GM21717 (cell line): ENCODE results near the gene ARHGAP10.

Experiments
- ATAC-seq: cut with Tn5 transposase; IDR thresholded peaks from one replicate; pipeline ENCODE4 v1.9.1; 2021; ENCODE audit warnings: mild to moderate bottlenecking, moderate library complexity; ENCODE audit not compliant: unreplicated experiment

Gene ARHGAP10

DNA sequence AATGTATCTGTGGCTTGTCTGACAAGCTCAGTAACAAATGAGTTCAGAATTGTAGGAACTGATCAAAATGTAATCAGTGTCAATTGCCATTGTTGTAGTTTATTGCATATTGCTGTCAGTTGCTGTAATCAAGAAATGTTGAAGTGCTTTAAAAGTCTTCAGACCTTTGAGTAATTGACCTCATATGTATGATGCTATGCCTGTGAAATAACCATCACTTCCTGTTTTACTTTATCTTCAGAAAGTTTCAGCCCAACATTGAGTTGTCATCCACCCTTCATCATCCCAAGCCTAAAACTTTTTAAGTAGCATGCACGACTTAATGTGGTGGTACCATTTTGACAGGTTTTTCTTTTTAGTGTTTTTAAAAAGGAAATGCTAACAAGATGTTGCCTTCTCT is 212.4 kb downstream of the ARHGAP10 start:
- ATAC-seq, result no peak

DNA sequence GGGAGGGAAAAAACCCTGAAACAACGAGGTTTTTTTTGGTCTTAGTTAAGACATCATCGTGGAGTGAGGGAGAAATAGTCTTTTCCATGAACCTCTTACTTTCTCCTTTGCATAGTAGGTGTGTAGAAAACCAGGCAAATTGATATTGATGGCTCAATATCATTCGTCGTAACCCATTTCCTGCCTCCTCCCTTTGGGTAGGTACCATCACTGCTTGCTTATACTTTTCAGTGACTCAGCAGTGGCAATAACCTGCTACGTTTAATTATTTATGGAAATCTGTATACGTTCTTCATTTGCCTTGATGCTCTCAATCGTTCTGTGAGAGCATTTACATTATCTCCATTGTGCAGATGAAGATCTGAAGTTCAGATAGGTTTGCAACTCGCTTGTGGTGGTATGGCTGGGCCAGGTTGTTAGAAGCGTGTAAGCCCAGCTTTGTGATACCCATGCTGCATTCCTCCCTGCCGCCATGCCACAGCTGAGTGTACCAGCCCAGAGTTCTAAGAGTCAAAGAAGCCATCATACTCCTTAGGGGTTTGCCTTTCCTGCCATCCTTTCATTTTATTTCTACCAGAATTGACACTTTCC is 212.9 kb downstream of the ARHGAP10 start:
- no peak for ATAC-seq

- ATAC-seq, result no peak
These were observed 216.4 kb downstream of the ARHGAP10 start for GRCh38 chr4:147948336-147948735.

DNA sequence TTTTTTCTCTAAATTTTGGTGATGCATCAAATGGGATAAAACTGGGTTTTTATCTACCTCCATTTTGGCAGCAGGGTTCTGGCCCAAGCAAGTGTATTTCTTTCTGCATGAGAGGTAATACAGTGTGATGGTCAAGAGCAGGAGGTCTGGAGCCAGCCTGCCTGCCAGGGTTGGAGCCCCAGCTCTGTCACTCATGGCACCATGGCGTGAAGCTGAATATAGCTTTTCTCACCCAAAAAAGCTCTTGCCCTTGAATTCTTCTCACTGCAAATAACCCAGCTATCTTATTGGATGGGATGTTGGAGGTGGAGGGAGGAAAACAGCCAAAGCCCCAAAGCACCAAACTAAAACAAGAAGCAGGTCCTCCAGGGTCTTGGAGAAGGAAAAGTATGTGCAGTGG is 218.4 kb downstream of the ARHGAP10 start:
- no peak for ATAC-seq

- ATAC-seq, result no peak
These were observed 219.0 kb downstream of the ARHGAP10 start for GRCh38 chr4:147950841-147951240.

DNA sequence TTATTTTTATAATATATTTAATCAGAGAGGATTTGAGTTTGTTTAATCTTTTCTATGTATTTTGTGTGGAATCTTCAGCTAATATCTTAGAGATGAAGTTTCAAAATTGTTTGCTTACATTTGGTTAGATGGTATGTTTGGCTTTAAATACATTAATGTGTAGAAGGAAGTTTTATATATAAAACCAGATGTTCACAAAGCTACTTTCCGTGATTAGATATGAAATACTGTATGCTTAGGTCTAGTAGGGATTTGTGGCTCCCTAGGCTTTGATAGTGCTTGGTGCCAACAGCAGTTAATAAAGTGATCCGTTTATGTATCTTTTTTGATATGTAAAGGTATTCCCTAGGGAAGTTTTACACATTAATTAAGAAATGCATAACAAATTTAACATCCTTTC is 223.0 kb downstream of the ARHGAP10 start:
- ATAC-seq, result no peak

DNA sequence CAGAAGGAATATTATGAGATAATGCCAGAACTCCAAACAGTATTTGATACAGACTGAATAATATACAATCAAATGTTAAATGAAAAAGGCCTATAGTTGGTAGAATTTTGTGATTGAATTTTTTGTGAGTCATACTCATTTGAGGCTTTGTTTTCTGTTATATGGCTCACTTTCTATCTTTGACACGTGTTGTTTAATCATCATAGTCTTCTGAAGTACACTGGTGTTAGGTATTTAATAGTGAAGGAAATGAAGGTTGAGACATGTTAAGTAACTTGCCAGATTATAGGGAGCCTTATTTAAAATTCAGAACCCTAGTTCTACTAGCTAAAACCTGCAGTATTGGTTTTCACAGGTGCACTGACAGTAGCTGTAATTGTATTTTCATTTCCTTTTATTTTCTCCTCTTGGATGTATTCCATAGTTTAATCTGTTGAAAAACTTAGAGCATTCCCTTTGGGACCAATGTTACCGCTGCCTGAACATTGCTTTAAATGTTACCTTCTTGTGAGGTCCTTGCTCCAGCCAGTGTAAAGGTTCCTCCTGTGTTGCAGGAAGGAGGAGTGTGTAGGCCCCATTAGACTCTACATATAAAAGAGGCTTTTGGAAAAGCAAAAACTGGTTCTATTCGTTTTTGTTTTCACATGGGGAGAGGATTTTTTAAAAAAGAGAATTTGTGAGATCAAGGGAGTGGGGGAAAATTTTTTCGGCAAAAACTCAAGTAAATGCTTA is 224.1 kb downstream of the ARHGAP10 start:
- ATAC-seq, result no peak

DNA sequence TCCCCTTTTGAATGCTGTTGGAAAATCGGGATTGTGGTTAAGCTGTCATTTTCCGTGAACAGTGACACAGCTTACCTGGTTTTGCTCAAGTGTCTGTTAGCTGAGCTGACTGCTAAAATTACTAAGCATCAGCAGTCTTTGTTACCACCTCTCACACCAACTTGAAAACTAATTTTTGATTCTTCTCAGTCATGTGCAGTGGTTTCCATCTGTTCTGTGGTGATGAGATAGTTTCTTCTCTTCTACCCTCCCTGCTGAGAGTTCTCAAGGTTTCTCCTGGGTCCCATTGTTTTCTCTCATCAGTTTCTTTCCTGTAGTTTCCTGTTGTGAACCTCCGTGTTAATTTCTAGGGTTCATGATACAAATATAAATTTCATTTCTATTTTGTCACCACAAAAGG is 225.6 kb downstream of the ARHGAP10 start:
- no peak for ATAC-seq

DNA sequence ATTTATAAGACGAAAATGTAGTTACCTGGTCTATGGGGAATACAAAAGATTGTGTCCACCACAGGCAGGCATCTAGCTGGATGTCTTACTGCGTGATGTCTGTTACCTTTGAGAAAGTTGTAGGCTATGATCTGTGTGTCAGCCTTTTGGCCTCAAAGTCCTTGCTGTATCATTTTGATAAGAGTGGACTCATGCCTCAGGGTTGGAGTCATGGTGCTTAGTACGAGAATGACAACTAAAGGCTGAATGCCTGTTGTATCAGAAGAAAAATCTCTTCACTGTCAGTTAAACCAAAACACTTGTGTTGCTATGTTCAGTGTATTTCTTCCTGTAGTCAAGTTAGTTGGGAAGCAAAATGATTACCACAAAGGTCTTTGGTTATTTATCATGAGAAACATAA is 226.2 kb downstream of the ARHGAP10 start:
- ATAC-seq, result no peak

- no peak for ATAC-seq
These were observed 226.7 kb downstream of the ARHGAP10 start for GRCh38 chr4:147958489-147959065.

- ATAC-seq, result no peak
These were observed 229.1 kb downstream of the ARHGAP10 start for GRCh38 chr4:147960971-147961370.

GRCh38 chr4:147963839-147964238 is 232.0 kb downstream of the ARHGAP10 start:
- no peak for ATAC-seq

DNA sequence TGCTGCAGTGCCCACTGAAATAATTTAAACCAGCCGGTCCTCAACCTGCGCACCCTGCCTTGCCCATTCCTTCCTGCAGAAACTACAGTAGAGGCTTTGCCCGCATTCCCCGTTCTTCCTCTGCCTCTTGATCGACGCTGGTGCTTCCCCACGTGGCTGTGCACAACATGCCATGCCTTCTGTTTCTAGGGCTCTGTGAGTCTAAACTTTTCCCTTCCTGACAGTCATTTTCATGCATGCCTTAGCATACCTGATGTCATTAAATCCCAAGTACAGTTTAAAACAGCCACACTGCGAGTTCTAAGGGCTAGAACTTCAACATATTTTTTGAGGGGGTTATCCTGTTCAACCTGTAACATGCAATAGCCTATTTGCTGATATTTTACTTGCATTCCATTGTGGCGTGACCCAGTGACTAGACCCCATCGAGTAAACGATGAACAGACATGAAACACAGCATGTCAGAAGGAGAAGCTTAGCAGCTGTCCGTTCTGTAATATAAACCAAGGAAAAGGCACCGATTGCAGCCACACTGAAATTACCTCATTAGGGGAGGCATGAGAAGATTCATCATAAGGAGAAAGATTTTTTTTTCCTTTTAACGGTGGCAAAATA is 232.5 kb downstream of the ARHGAP10 start:
- no peak for ATAC-seq

DNA sequence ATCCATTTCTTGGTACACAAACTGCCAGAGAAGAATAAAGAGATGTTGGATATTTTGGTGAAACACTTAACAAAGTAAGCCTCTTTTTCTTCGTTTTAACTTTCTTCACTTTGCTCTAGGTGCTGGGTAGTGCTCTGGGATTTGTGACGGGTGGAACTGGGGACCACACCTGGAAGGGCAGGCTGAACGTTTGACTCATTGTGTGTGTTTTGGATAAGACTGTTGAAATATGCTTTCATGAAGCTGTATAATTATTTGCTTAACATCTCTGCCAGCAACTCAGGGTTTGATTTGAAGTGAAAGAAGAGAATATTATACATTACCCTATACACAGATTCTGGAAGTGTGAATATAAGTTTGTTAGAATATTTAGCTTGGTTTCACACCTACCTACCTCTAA is 233.2 kb downstream of the ARHGAP10 start:
- no peak for ATAC-seq

- ATAC-seq, result no peak
These were observed 234.0 kb downstream of the ARHGAP10 start for GRCh38 chr4:147965873-147966272.

GRCh38 chr4:147968641-147969040 is 236.8 kb downstream of the ARHGAP10 start:
- no peak for ATAC-seq

DNA sequence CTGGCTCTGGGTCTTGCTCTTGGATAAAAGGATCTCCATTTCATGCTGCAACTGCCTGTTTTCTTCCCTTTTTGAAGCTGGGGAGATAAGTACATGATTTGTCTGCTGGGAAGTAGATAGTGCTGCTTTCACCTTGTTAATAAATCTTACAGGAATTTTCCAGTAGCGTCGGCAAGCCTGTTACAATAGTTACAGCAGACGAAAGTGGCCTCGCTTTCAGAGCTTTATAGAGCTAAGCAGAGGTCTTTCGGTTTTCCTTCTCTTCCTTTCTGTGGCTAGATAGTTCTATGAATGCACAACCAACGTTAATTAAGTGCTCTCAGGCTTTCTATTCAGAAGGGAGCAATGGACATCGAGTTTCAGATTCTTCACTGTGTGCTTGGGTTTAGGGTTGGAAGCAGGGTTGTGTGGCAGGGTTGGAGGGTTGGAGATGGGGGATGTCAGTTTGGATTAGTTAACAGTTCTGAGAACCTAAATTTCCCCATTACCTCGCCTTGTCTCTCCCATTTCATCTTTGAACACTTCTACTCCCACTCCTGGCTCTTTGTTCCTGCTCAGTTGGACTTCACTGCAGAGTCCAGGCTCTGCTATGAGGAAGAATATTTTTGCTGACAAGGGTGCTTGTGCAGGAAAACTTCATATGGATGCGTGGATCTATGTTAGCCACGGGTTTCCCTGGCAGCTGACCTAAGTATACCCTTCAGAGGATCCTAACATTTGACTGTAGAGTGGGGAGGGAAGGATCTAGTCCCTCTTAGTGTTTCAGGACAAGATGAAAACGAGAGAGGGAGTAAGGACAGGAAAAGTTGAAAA is 237.9 kb downstream of the ARHGAP10 start:
- ATAC-seq, result peak; percentile 85

DNA sequence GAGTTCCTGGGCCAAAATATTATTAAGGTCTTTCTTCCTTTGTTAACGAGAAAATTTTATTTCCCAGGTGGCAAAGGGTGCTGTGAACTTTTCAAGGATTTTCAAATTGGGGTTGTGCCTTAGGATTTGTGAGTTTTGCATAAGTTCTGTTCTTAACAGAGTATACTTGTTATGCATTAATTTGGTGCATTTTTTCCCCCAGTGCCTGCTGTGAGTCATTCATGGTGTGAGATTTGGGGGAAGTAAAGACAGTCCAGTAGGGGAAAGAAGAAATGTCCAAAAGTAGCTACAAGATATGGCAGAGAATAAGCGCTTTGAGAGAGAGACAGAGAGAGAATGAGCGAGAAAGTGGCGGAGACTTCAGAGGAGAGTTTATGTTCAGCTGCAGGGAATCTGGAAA is 239.2 kb downstream of the ARHGAP10 start:
- no peak for ATAC-seq

DNA sequence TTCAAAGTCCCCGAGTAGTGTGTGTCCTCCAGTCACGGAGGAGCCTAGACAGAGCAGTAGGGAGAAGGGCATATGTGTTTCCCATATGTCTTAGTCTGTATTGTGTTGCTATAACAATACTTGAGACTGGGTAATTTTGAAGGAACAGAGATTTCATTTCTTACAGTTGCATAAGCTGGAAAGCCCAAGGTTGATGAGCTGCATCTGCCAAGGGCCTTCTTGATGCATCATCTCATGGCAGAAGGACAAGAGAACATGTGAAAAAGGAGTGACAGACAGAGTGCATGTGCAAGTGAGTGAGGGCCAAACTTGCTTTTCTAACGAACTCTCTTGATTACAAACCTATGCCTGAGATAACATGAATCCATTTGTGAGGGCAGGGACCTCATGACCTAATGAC is 243.4 kb downstream of the ARHGAP10 start:
- no peak for ATAC-seq

DNA sequence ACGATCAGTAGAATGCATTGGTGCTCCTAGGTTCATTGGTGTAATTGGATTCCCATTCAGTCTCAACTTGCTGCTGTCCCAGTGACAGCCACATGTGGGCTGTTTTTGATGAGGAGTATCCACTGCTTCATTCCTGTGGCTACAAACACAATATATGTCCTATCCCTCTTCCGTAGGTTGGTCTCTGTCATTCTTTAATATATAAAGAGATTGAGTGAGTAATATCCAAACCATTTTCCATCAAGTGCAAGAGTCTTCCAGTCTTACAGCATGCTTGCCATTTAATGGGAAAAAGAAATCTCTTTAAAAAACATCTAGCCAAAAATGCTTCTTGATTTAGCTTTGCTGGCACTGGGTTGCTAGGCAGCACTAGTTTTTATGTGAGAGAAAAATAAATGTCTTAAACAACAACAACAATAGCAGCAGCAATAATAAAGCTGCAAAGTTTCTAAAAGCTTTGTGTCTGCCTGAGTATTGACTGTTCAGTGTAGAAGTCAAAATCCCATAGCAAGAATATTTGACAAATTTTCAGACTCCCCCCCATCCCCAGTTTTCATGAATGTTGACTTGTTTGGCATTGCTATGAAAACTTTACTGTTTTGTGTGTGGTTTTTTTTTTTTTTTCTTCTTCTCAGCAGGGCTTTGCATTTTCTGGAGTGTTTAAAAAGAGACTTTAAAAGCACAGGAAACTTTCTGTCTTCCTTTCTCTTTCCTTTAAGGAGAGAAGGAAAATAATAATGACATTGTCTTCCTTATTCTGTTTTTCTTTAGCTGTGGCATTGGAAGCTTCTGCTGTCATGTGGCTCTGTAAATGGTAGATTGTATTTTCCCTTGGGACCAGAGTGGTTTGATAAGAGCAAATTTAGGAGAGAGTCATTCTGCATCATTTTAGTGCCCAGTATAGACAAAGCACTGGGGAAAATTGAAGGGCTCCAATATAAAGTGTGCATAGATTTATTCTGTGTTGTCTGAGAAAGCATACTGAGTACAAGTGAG is 244.3 kb downstream of the ARHGAP10 start:
- ATAC-seq, result no peak
